Mesenchymal stem cell (in vitro differentiated cells and primary cell): ENCODE measurements around the gene ZC3HAV1.
"Not testable (repeated sequence)": the region's sequence is repeated elsewhere in the genome, so short reads cannot be mapped to it uniquely, and the experiment has no call there.

Source experiments
- DNase-seq: peaks from one replicate; pipeline ENCODE4 v3.0.0-alpha.2; 2013
- H2AFZ ChIP-seq: one replicate; pipeline ENCODE4 v1.6.1; 2013; ENCODE audit warnings: low read depth, mild to moderate bottlenecking, control low read depth, inconsistent platforms, low read length, moderate library complexity
- H2AK5ac ChIP-seq: 2 replicates; pipeline ENCODE4 v1.6.1; 2013; ENCODE audit warnings: low read length, moderate library complexity, mild to moderate bottlenecking, inconsistent platforms; ENCODE audit not compliant: severe bottlenecking
- H2BK120ac ChIP-seq: one replicate; pipeline ENCODE4 v1.6.1; 2013; ENCODE audit warnings: low read depth, mild to moderate bottlenecking, inconsistent platforms, low read length, moderate library complexity
- H2BK12ac ChIP-seq, 2 experiments: one replicate each; pipeline ENCODE4 v1.6.1; 2013; ENCODE audit warnings: inconsistent platforms in 2 of 2, low read length in 2 of 2, mild to moderate bottlenecking in 2 of 2, moderate library complexity in 2 of 2, control low read depth in 1 of 2
- H2BK15ac ChIP-seq: one replicate; pipeline ENCODE4 v1.6.1; 2013; ENCODE audit warnings: mild to moderate bottlenecking, low read depth, inconsistent platforms; ENCODE audit not compliant: poor library complexity, severe bottlenecking
- H2BK5ac ChIP-seq: 2 replicates; pipeline ENCODE4 v1.6.1; 2013; ENCODE audit warnings: low read depth, mild to moderate bottlenecking, low read length, control low read depth, inconsistent platforms; ENCODE audit not compliant: poor library complexity, severe bottlenecking
- H3K14ac ChIP-seq, 2 experiments: one replicate each; pipeline ENCODE4 v1.6.1; 2013; ENCODE audit warnings: inconsistent platforms in 2 of 2, low read length in 2 of 2, control low read depth in 1 of 2, mild to moderate bottlenecking in 1 of 2, moderate library complexity in 1 of 2
- H3K18ac ChIP-seq, 2 experiments: one replicate each; pipeline ENCODE4 v1.6.1; 2013; ENCODE audit warnings: inconsistent platforms in 2 of 2, low read length in 2 of 2, control low read depth in 1 of 2, low read depth in 1 of 2, mild to moderate bottlenecking in 1 of 2
- H3K23ac ChIP-seq, 2 experiments: one replicate each; pipeline ENCODE4 v1.6.1; 2013; ENCODE audit warnings: inconsistent platforms in 2 of 2, low read length in 2 of 2, mild to moderate bottlenecking in 2 of 2, moderate library complexity in 2 of 2, control low read depth in 1 of 2
- H3K27ac ChIP-seq: 2 replicates; pipeline ENCODE4 v1.5.1; 2013; ENCODE audit warnings: mild to moderate bottlenecking, moderate library complexity, low read length, control low read depth, inconsistent platforms; ENCODE audit not compliant: poor library complexity, severe bottlenecking
- H3K27me3 ChIP-seq, 2 experiments: 2 replicates each; pipeline versions ENCODE4 v1.6.1 to v1.7.0; 2013; ENCODE audit warnings: low read length in 2 of 2, mild to moderate bottlenecking in 2 of 2, moderate library complexity in 2 of 2, control low read depth in 1 of 2, inconsistent platforms in 1 of 2; ENCODE audit not compliant: control insufficient read depth in 1 of 2, insufficient read depth in 1 of 2
- H3K36me3 ChIP-seq, 2 experiments: 2 replicates each; pipeline versions ENCODE4 v1.6.1 to v1.7.0; 2013; ENCODE audit warnings: low read length in 2 of 2, control low read depth in 1 of 2, inconsistent platforms in 1 of 2, low read depth in 1 of 2, mild to moderate bottlenecking in 1 of 2; ENCODE audit not compliant: insufficient read depth in 2 of 2, control insufficient read depth in 1 of 2
- H3K4ac ChIP-seq, 2 experiments: one replicate each; pipeline ENCODE4 v1.6.1; 2013; ENCODE audit warnings: inconsistent platforms in 2 of 2, low read length in 2 of 2, mild to moderate bottlenecking in 2 of 2, moderate library complexity in 2 of 2, control low read depth in 1 of 2, low read depth in 1 of 2
- H3K4me1 ChIP-seq: 2 replicates; pipeline ENCODE4 v1.6.1; 2013; ENCODE audit warnings: low read depth, low read length, control low read depth; ENCODE audit not compliant: control insufficient read depth, insufficient read depth
- H3K4me2 ChIP-seq: 2 replicates; pipeline ENCODE4 v1.6.1; 2013; ENCODE audit warnings: low read length, mild to moderate bottlenecking, inconsistent platforms; ENCODE audit not compliant: poor library complexity, severe bottlenecking
- H3K4me3 ChIP-seq, 2 experiments: 2 replicates each; pipeline versions ENCODE4 v1.5.1 to v1.7.0; 2013; ENCODE audit warnings: low read length in 2 of 2, mild to moderate bottlenecking in 2 of 2, control low read depth in 1 of 2, low read depth in 1 of 2; ENCODE audit not compliant: insufficient read depth in 1 of 2
- H3K79me1 ChIP-seq: replicated peaks from 2 replicates; pipeline ENCODE4 v1.6.1; 2013; ENCODE audit warnings: mild to moderate bottlenecking, control low read depth, low read length, inconsistent platforms; ENCODE audit not compliant: poor library complexity, severe bottlenecking
- H3K9ac ChIP-seq: 2 replicates; pipeline ENCODE4 v1.7.0; 2013; ENCODE audit warnings: mild to moderate bottlenecking, low read length, moderate library complexity
- H3K9me3 ChIP-seq: 2 replicates; pipeline ENCODE4 v1.7.0; 2013; ENCODE audit warnings: mild to moderate bottlenecking, low read length; ENCODE audit not compliant: control insufficient read depth
- H4K8ac ChIP-seq: one replicate; pipeline ENCODE4 v1.6.1; 2013; ENCODE audit warnings: inconsistent platforms, mild to moderate bottlenecking, low read length, moderate library complexity
- H4K91ac ChIP-seq: one replicate; pipeline ENCODE4 v1.6.1; 2013; ENCODE audit warnings: mild to moderate bottlenecking, low read length, inconsistent platforms
- WGBS: methylation state at CpG from one replicate; pipeline ENCODE4 v1.1.7; 2013; ENCODE audit warnings: mixed read lengths; 5-methylcytosine and 5-hydroxymethylcytosine counted together

Gene ZC3HAV1

GRCh38 chr7:139078399-139078798 lies 31.1 kb downstream of the ZC3HAV1 start:
- Histone ChIP-seq H2BK12ac (no peak overlapping the region), H3K4me3 (no peak overlapping the region), H3K14ac (no peak overlapping the region), H3K9me3 (no peaks in the 10 kb centered on the region), H3K79me1 (peaks cover 21% of the 10 kb centered on the region), H3K18ac (no peak overlapping the region), H3K4ac (no peak overlapping the region), H3K27me3 (no peaks in the 10 kb centered on the region), H2BK15ac (no peak overlapping the region), H4K91ac (no peak overlapping the region), H3K4me2 (no peak overlapping the region), H2BK120ac (no peak overlapping the region), H2BK5ac (no peak overlapping the region), H3K4me1 (peaks cover 6% of the 10 kb centered on the region), H4K8ac (no peak overlapping the region), H3K9ac (no peak overlapping the region), H3K36me3 (peaks cover 23 to 87% of the 10 kb centered on the region in 2 experiments), H3K23ac (no peak overlapping the region), H2AFZ (no peak overlapping the region), H3K27ac (no peak overlapping the region), H2AK5ac (no peak overlapping the region)
- no CpG with 5 or more reads among the region's 1 CpG for WGBS
- peak; percentile 31 for DNase-seq

- DNase-seq = not testable (repeated sequence)
- WGBS = 94% methylated on average over 5 of the region's 5 CpGs
Measured at GRCh38 chr7:139077706-139078105, 31.8 kb downstream of the ZC3HAV1 start.

GRCh38 chr7:139075871-139076686 lies 33.4 kb downstream of the ZC3HAV1 start:
- Histone ChIP-seq H3K23ac (no peak overlapping the region), H4K91ac (no peak overlapping the region), H3K14ac (no peak overlapping the region), H2AK5ac (no peak overlapping the region), H2BK12ac (no peak overlapping the region), H2BK120ac (no peak overlapping the region), H4K8ac (no peak overlapping the region), H2AFZ (no peak overlapping the region), H3K27me3 (no peaks in the 10 kb centered on the region), H3K79me1 (peaks cover 25% of the 10 kb centered on the region), H3K9me3 (no peaks in the 10 kb centered on the region), H2BK5ac (no peak overlapping the region), H3K36me3 (peaks cover 30 to 88% of the 10 kb centered on the region in 2 experiments), H3K4me2 (no peak overlapping the region), H3K4me1 (peaks cover 6% of the 10 kb centered on the region), H2BK15ac (no peak overlapping the region), H3K4ac (no peak overlapping the region), H3K27ac (no peak overlapping the region), H3K18ac (no peak overlapping the region), H3K4me3 (no peak overlapping the region), H3K9ac (no peak overlapping the region)
- DNase-seq = no peak
- WGBS = 93% methylated on average over 11 of the region's 11 CpGs

More at GRCh38 chr7:139077706-139078105, 31.8 kb downstream of the ZC3HAV1 start:
- not testable (repeated sequence) for H3K18ac ChIP-seq, H4K8ac ChIP-seq, H3K14ac ChIP-seq, H2AFZ ChIP-seq, H3K9ac ChIP-seq, H2BK15ac ChIP-seq, H2AK5ac ChIP-seq, H3K4me3 ChIP-seq, H3K4ac ChIP-seq, H4K91ac ChIP-seq, H3K23ac ChIP-seq, H3K4me2 ChIP-seq, H2BK120ac ChIP-seq, H3K27me3 ChIP-seq, H2BK12ac ChIP-seq, H2BK5ac ChIP-seq, H3K27ac ChIP-seq, H3K9me3 ChIP-seq, H3K4me1 ChIP-seq
- Histone ChIP-seq H3K79me1 (peaks cover 21% of the 10 kb centered on the region), H3K36me3 (peaks cover 27 to 86% of the 10 kb centered on the region in 2 experiments)

- Histone ChIP-seq H2BK12ac (peak overlapping the region in 1 of 2 experiments; percentile 77), H3K36me3 (peaks cover 24 to 83% of the 10 kb centered on the region in 2 experiments), H4K8ac (peak overlapping the region; percentile 61), H2BK120ac (peak overlapping the region; percentile 49), H3K4ac (no peak overlapping the region), H2BK15ac (no peak overlapping the region), H2AFZ (no peak overlapping the region), H3K9me3 (no peaks in the 10 kb centered on the region), H3K4me2 (no peak overlapping the region), H3K4me1 (peaks cover 6% of the 10 kb centered on the region), H3K79me1 (peaks cover 21% of the 10 kb centered on the region), H2AK5ac (peak overlapping the region; percentile 42), H3K18ac (peak overlapping the region in 1 of 2 experiments; percentile 54), H3K23ac (no peak overlapping the region), H3K4me3 (no peak overlapping the region), H3K27ac (no peak overlapping the region), H4K91ac (no peak overlapping the region), H2BK5ac (no peak overlapping the region), H3K27me3 (no peaks in the 10 kb centered on the region), H3K14ac (no peak overlapping the region), H3K9ac (peak overlapping the region; percentile 64)
- DNase-seq = peak; percentile 82
- 42% methylated on average over 9 of the region's 9 CpGs for WGBS
Measured at GRCh38 chr7:139075031-139075652, 34.4 kb downstream of the ZC3HAV1 start.
